C4-2B (cell line): ENCODE data around the gene GALNT2.

ENCODE experiments used
- CTCF ChIP-seq: fragments of 450-650 bp; conservative IDR thresholded peaks from 2 replicates; pipeline ENCODE4 v1.5.1; 2017; ENCODE audit warnings: mild to moderate bottlenecking
- ZFX ChIP-seq: fragments of 450-650 bp; IDR thresholded peaks from 2 replicates; pipeline ENCODE4 v1.6.1; 2017

GRCh38 chr1:230236301-230237008 is 169.4 kb downstream of the GALNT2 start:
- TF ChIP-seq CTCF (no peak), ZFX (no peak)
